ENCODE data around the gene CLCN1.

Gene CLCN1

DNA sequence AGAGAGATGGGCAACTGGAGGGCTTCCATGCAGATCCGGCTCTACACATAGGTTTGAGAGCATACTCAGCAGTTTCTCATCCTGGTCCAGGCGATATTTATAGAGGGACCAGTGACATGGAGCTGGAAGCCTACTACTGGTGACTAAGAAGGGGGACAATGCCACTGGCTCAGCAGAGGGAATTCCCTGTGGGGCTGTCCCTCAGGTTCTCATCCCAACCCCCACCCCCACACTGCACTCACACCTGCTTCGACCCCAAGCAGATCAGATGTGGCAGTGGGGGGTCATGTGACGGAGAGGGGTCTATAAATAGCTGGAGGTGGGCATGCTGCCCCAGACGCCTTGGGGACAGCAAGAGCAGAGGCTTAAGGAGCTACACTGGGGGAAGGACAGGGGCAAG lies at the start of gene CLCN1:
Gene CLCN1, plus strand, starts transcription at position 336 of the 400 bp plus-strand sequence. CDS start 102 bp downstream, outside the sequence.
- H3K27ac ChIP-seq: no peak within 1 kb of the TSS
- no peak for TF ChIP-seq CTCF (IDR thresholded peaks at IDR 0.05)
- DNase-seq (ENCODE audit: low spot score): no peak
- H3K4me3 ChIP-seq: no peak within 1 kb of the TSS

DNA sequence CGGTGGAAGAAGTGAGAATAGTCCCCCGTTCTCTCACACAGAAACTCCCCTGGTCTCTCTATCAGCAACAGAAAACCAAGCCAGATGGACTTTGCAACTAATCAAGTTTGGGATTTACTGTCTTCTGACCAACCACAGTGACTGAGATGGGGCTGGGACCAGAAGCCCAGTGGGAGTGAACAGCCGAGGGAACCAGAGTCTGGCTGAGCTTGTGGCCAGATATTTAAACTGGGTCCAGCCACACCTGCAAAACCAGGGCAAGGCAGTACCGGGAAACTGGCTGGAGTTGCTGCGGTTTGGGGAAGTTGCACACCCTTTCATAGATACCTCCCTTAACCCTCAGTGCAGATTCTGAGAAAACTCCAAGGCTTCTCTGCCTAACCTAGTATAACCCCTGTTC lies 46.7 kb upstream of the CLCN1 start:
- H3K27ac ChIP-seq: no peak overlapping the region
- DNase-seq (ENCODE audit: low spot score): no peak
- TF ChIP-seq CTCF (IDR thresholded peaks at IDR 0.05): no peak
- H3K4me3 ChIP-seq: no peak overlapping the region

DNA sequence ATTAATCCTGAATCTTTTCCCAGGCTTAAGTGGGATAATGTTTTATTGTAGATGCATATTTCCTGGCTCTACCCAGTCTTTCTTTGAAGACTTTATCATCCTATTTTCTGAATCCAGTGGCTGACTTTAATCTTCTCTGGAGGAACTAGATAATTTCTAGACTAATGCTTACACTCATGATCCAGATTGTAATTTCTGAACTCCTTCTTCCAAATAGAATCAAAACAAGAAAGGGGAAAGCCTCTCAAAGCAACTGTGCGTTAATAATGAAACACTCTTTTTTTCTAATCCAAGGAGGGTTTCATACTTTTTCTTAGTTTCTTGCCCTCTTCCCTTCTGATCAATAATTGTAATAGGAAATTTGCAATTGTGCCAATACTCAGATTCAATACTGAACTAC lies 44.7 kb upstream of the CLCN1 start:
- no peak for TF ChIP-seq CTCF (IDR thresholded peaks at IDR 0.05)
- DNase-seq (ENCODE audit: low spot score): no peak
- Histone ChIP-seq H3K27ac (no peak overlapping the region), H3K4me3 (no peak overlapping the region)

DNA sequence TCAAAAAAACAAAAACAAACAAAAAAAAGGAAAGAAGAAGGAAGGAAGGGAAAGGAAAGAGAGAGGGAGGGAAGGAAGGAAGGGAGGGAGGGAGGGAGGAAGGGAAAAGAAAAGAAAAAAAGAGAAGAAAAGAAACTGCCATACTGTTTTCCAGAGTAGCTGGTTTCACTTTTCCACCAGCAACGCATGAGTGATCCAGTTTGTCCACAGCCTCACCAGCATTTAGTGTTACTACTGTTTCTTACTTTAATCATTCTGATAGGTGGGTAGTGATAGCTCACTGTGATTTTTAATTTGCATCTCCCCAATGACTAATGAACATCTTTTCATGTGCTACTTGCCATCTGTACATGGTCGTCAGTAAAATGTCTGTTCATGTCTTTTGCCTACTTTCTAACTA lies 43.0 kb upstream of the CLCN1 start:
- DNase-seq (ENCODE audit: low spot score): no peak
- no peak for TF ChIP-seq CTCF (IDR thresholded peaks at IDR 0.05)
- Histone ChIP-seq H3K27ac (no peak overlapping the region), H3K4me3 (no peak overlapping the region)

DNA sequence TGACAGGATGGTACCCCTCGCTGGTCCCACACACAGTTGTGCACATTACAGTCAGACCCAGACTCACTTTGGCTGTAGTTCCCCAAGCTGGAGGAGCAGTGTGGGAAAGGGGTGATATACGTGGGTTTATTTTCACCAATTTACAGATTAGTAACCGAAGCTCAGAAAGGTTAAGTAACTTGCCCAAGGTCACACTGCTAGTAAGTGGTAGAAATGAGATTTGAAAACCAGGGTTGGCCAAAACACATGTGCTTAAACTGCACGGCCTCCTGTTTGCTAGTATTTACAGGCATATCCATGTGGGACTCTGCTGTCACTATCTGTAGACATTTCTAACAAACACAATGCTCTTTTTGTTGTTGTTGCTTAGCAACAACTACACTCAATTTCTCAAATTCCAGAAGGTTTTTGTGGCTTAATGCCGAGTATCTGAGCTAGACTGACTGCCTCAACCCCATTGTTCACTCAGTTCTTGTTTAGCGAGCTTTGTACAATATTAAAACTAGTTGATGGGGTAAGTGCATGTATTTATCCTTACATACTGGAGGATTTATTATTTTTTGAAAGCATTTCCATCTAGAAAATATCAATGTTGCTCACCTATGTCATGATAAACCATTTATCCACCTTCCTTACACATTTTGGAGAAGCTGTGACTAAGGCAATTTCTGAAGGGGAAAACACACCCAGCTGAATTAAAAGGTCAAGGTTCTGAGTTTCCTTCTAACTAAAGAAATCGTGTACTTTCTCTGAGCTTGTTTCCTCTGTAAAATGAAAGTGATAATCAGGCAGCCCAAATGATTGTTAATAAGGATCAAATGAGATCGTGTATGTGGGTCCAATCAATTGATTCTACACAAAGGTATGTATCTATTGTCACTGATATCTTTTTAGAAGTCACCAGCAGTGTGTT lies 36.5 kb upstream of the CLCN1 start:
- DNase-seq (ENCODE audit: low spot score): no peak
- no peak for TF ChIP-seq CTCF (IDR thresholded peaks at IDR 0.05)
- peak overlapping the region in 1 of 2 donors; percentile 65 for H3K27ac ChIP-seq
- no peak overlapping the region for H3K4me3 ChIP-seq

- no peak for DNase-seq (ENCODE audit: low spot score)
- TF ChIP-seq CTCF (IDR thresholded peaks at IDR 0.05): no peak
- H3K27ac ChIP-seq: peak overlapping the region in 1 of 2 donors; percentile 65
- H3K4me3 ChIP-seq: no peak overlapping the region
Measured at GRCh38 chr7:143280160-143280559, 35.8 kb upstream of the CLCN1 start.

- peak overlapping the region in 1 of 2 donors; percentile 65 for H3K27ac ChIP-seq
Measured at GRCh38 chr7:143280566-143280965, 35.3 kb upstream of the CLCN1 start.

More at GRCh38 chr7:143280566-143280965, 35.3 kb upstream of the CLCN1 start:
- no peak for TF ChIP-seq CTCF (IDR thresholded peaks at IDR 0.05)
- DNase-seq (ENCODE audit: low spot score): no peak
- no peak overlapping the region for H3K4me3 ChIP-seq
